Esophagus squamous epithelium (tissue), 4 donors: ENCODE measurements around the gene TMEM191B.
"Not testable (repeated sequence)": the region's sequence is repeated elsewhere in the genome, so short reads cannot be mapped to it uniquely, and the experiment has no call there.

Experiments used
- CTCF ChIP-seq, 6 experiments: fragments of 450-650 bp in 4 of 6; fragments of 200-600 bp in 2 of 6; sonication (generic) in 2 of 6; IDR thresholded peaks; one replicate each; pipeline ENCODE4 v1.5.1; 2016 to 2019; ENCODE audit warnings: antibody characterized with exemption in 6 of 6, mild to moderate bottlenecking in 4 of 6, moderate library complexity in 4 of 6
- POLR2A ChIP-seq, 4 donors: fragments of 450-650 bp; IDR thresholded peaks; one replicate each; pipeline ENCODE4 v1.6.1; 2017; ENCODE audit warnings: antibody characterized with exemption in 4 of 4, mild to moderate bottlenecking in 4 of 4, moderate library complexity in 3 of 4

GRCh38 chr22:18527752-18528596 is at the start of gene TMEM191B:
- TF ChIP-seq POLR2A, CTCF (IDR thresholded peaks at IDR 0.05): not testable (repeated sequence)
